Naive thymus-derived CD4-positive, alpha-beta T cell (primary cell): ENCODE results near the gene MYO1H. TPM values are rescaled to one million over a fixed set of nuclear protein-coding genes. Genes with fewer than 3 reads are reported as not detected.

Experiments
- ATAC-seq: fragments of 150-1000 bp; cut with Tn5 transposase; 2 replicates; pipeline ENCODE4 v1.10.0; 2021; ENCODE audit warnings: mild to moderate bottlenecking, moderate library complexity
- CTCF ChIA-PET: fragments of 350-600 bp; sonication (Branson Sonifier 250); formaldehyde crosslinking; loops from one replicate; lab custom pipeline; 2021; ENCODE audit warnings: antibody characterized with exemption; lab: Charles Lee
- POLR2A ChIA-PET: fragments of 350-600 bp; sonication (Branson Sonifier 250); formaldehyde crosslinking; loops from one replicate; lab custom pipeline; 2021; ENCODE audit warnings: antibody characterized with exemption, inconsistent platforms; lab: Charles Lee
- DNase-seq, 9 donors: peaks; one replicate each; pipeline versions ENCODE4 v3.0.0 to v3.0.0-alpha.2; 2020 to 2022; ENCODE audit warnings: mixed read lengths in 1 of 9
- H3K27ac ChIP-seq: one replicate; pipeline ENCODE4 v1.7.0; 2013; ENCODE audit warnings: mild to moderate bottlenecking, low read depth, low read length, moderate library complexity
- H3K27me3 ChIP-seq, 2 donors: one replicate each; pipeline ENCODE4 v1.7.0; 2013; ENCODE audit warnings: low read length in 2 of 2, mild to moderate bottlenecking in 2 of 2, moderate library complexity in 2 of 2; ENCODE audit not compliant: control insufficient read depth in 2 of 2, insufficient read depth in 2 of 2
- H3K36me3 ChIP-seq, 3 experiments: 1 replicate in 2 of 3; 2 replicates in 1 of 3; pipeline ENCODE4 v1.7.0; 2013; ENCODE audit warnings: low read length in 3 of 3, mild to moderate bottlenecking in 3 of 3, moderate library complexity in 1 of 3; ENCODE audit not compliant: insufficient read depth in 3 of 3, control insufficient read depth in 2 of 3
- H3K4me1 ChIP-seq, 2 donors: one replicate each; pipeline ENCODE4 v1.7.0; 2013; ENCODE audit warnings: low read length in 2 of 2, mild to moderate bottlenecking in 2 of 2, moderate library complexity in 1 of 2; ENCODE audit not compliant: control insufficient read depth in 2 of 2, insufficient read depth in 2 of 2
- H3K4me3 ChIP-seq: 2 replicates; pipeline ENCODE4 v1.7.0; 2013; ENCODE audit warnings: mild to moderate bottlenecking, low read length
- H3K9me3 ChIP-seq, 3 experiments: 1 replicate in 2 of 3; 2 replicates in 1 of 3; pipeline ENCODE4 v1.7.0; 2013; ENCODE audit warnings: low read length in 3 of 3; ENCODE audit not compliant: control insufficient read depth in 2 of 3
- H3K27ac Mint-ChIP-seq, 9 donors: one replicate each; pipeline ENCODE4 v1.8.0; 2020 to 2022; ENCODE audit warnings: mixed read lengths in 9 of 9, mild to moderate bottlenecking in 8 of 9, moderate library complexity in 5 of 9, inconsistent platforms in 2 of 9
- H3K27me3 Mint-ChIP-seq, 5 donors: one replicate each; pipeline ENCODE4 v1.8.0; 2021 to 2022; ENCODE audit warnings: mixed read lengths in 5 of 5, mild to moderate bottlenecking in 1 of 5
- H3K36me3 Mint-ChIP-seq, 5 donors: one replicate each; pipeline ENCODE4 v1.8.0; 2020 to 2022; ENCODE audit warnings: mixed read lengths in 5 of 5, mild to moderate bottlenecking in 3 of 5, inconsistent platforms in 1 of 5
- H3K4me1 Mint-ChIP-seq, 7 donors: one replicate each; pipeline ENCODE4 v1.8.0; 2020 to 2022; ENCODE audit warnings: mixed read lengths in 7 of 7, mild to moderate bottlenecking in 3 of 7, inconsistent platforms in 1 of 7
- H3K4me3 Mint-ChIP-seq, 10 donors: one replicate each; pipeline ENCODE4 v1.8.0; 2020 to 2022; ENCODE audit warnings: mild to moderate bottlenecking in 10 of 10, mixed read lengths in 10 of 10, moderate library complexity in 6 of 10, inconsistent platforms in 2 of 10
- H3K9me3 Mint-ChIP-seq, 11 donors: one replicate each; pipeline ENCODE4 v1.8.0; 2020 to 2022; ENCODE audit warnings: mixed read lengths in 11 of 11, mild to moderate bottlenecking in 4 of 11, inconsistent platforms in 1 of 11, moderate library complexity in 1 of 11
- intact Hi-C, 2 donors: fragments of 100-400 bp; cut with micrococcal nuclease; formaldehyde crosslinking; loops; one replicate each; pipeline ENCODE4 v1.15.1; 2023
- polyA plus RNA-seq, 2 donors: library from polyadenylated mRNA; unstranded; fragments of 300-500 nt; fragmentation: Illumina TruSeq; gene quantifications; one replicate each; pipeline ENCODE4 v1.2.3, GENCODE V29; 2021
- total RNA-seq, 6 experiments: library from RNA in 5 of 6; stranded (reverse) in 5 of 6; gene quantifications; 1 replicate in 5 of 6; 2 replicates in 1 of 6; pipeline ENCODE4 v1.2.3 and lab custom pipeline; 2021 to 2026

Gene MYO1H
- total and polyA plus RNA-seq, 7 experiments from 2014 or later = 0.49 TPM; not detected in 6

DNA sequence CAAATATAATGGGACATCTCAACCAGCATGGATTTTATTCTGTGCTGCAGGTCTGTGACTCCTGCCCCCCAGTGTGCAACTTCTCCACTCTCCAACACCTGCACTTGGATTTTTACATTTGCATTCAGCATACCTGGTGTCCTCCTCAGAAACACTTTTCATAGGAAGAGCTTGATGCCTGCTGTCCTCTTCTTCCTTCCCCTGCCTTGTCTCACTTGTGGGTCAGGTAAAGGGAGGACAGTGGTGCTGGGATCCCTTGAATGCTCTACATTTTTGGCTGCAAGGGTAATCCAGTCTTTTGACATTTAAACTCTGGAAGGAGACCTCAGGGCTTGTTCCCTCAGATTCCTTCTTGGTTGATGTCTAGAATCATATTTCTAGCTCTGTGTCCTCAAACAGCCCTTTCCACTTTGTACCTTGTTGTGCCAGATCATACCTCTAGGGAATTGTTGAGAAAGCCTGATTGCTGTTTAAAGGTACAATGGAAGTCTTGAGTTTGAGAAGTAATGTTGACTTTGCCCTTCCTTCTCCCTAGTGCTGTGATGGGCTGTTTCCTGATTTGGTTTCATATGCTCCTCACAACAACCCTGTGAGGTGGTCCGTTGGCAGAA, 142.4 kb downstream of the MYO1H start:
- Mint-ChIP-seq H3K9me3 (no peaks in the 10 kb centered on the region), H3K4me1 (peaks cover 0 to 8% (median 0%) of the 10 kb centered on the region in 7 donors), H3K27me3 (no peaks in the 10 kb centered on the region), H3K27ac (no peak overlapping the region), H3K36me3 (peaks cover 16 to 68% (median 29%) of the 10 kb centered on the region in 5 donors), H3K4me3 (no peak overlapping the region)
- ChIA-PET CTCF (interaction anchor here (0.7 kb wide), 1 partner anchor 1731 kb away, joined by 3 read pairs; no protein-coding TSS in a partner anchor), POLR2A (no interaction called here)
- Histone ChIP-seq H3K4me1 (no peaks in the 10 kb centered on the region), H3K9me3 (no peaks in the 10 kb centered on the region), H3K36me3 (peaks cover 27 to 94% (median 57%) of the 10 kb centered on the region in 3 experiments), H3K27me3 (no peaks in the 10 kb centered on the region), H3K27ac (no peak overlapping the region), H3K4me3 (no peak overlapping the region)
- intact Hi-C loops = no loop called here
- DNase-seq (no peak), ATAC-seq (no peak)

DNA sequence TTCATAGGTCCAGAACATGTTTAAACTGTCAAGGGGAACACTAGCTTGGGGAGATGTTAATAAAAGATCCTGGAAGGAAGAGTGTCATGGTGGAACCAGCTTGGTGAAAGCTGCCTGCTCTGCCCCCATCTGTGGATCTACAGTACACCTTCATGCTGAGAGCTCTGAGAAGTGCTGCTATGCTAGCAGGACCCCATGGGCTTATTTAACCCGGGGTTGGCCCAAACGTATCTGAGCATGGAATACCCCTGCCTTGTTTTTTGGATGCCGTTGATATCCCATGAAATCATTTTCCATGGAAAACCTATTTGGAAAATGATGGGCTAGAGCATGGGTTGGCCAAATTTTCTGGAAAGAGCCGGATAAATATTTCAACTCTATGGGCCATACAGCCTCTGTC, 144.0 kb downstream of the MYO1H start:
- H3K27me3 Mint-ChIP-seq = no peaks in the 10 kb centered on the region
- Histone ChIP-seq H3K4me1 (no peaks in the 10 kb centered on the region), H3K27ac (no peak overlapping the region), H3K9me3 (no peaks in the 10 kb centered on the region), H3K4me3 (no peak overlapping the region), H3K36me3 (peaks cover 18 to 90% (median 42%) of the 10 kb centered on the region in 3 experiments), H3K27me3 (no peaks in the 10 kb centered on the region)
- CTCF ChIA-PET = no interaction called here
- POLR2A ChIA-PET = no interaction called here
- ATAC-seq = no peak
- peaks cover 22 to 70% (median 35%) of the 10 kb centered on the region in 5 donors for H3K36me3 Mint-ChIP-seq
- peaks cover 0 to 11% (median 0%) of the 10 kb centered on the region in 7 donors for H3K4me1 Mint-ChIP-seq
- no peak overlapping the region for H3K27ac Mint-ChIP-seq
- peaks cover 0 to 2% (median 0%) of the 10 kb centered on the region in 11 donors for H3K9me3 Mint-ChIP-seq
- intact Hi-C loops = no loop called here
- no peak for DNase-seq
- no peak overlapping the region for H3K4me3 Mint-ChIP-seq

DNA sequence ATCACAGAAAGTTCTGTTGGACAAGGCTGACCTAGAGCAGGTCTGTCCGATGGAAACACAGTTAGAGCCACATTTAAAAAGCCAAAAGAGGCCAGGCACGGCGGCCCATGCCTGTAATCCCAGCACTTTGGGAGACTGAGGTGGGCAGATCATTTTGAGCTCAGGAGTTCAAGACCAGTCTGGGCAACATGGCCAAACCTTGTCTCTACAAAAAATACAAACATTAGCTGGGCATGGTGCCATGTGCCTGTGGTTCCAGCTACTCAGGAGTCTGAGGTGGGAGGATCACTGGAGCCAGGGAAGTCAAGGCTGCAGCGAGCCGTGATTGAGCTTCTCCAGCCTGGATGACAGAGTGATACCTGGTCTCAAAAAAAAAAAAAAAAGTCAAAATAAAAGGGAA, 144.7 kb downstream of the MYO1H start:
- POLR2A ChIA-PET = no interaction called here
- no peak for ATAC-seq
- Histone ChIP-seq H3K4me3 (no peak overlapping the region), H3K27me3 (no peaks in the 10 kb centered on the region), H3K27ac (no peak overlapping the region), H3K4me1 (no peaks in the 10 kb centered on the region), H3K36me3 (peaks cover 20 to 86% (median 35%) of the 10 kb centered on the region in 3 experiments), H3K9me3 (no peaks in the 10 kb centered on the region)
- CTCF ChIA-PET = no interaction called here
- intact Hi-C loops = no loop called here
- Mint-ChIP-seq H3K27ac (no peak overlapping the region), H3K27me3 (no peaks in the 10 kb centered on the region), H3K9me3 (peaks cover 0 to 2% (median 0%) of the 10 kb centered on the region in 11 donors), H3K4me3 (no peak overlapping the region), H3K36me3 (peaks cover 22 to 68% (median 34%) of the 10 kb centered on the region in 5 donors), H3K4me1 (peaks cover 0 to 11% (median 0%) of the 10 kb centered on the region in 7 donors)
- no peak for DNase-seq

DNA sequence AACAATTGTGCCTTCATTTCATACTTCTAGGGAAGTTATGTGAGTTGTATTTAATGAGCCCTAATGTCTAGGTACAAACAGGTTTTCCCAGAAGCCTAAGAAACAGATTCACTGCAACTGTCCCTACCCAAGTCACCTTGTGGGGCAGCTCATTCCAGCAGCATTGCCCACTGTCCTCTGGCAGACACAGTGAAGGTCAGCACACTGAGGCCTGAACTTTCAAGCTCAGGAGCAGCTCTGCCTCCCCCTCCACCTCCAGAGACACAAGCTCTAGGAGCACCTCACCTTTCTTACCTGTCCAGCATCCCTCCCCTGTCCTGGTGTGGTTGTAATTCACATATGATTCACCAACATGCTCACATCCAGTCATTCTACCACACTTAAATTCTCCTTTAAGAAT, 145.4 kb downstream of the MYO1H start:
- no peak overlapping the region for H3K27ac Mint-ChIP-seq
- H3K4me1 ChIP-seq = no peaks in the 10 kb centered on the region
- ATAC-seq = no peak
- intact Hi-C loops = no loop called here
- no peaks in the 10 kb centered on the region for H3K9me3 ChIP-seq
- no peak overlapping the region for H3K27ac ChIP-seq
- no peak overlapping the region for H3K4me3 Mint-ChIP-seq
- peaks cover 0 to 2% (median 0%) of the 10 kb centered on the region in 11 donors for H3K9me3 Mint-ChIP-seq
- CTCF ChIA-PET = no interaction called here
- DNase-seq = no peak
- POLR2A ChIA-PET = no interaction called here
- no peaks in the 10 kb centered on the region for H3K27me3 ChIP-seq
- no peaks in the 10 kb centered on the region for H3K27me3 Mint-ChIP-seq
- H3K36me3 Mint-ChIP-seq = peaks cover 21 to 68% (median 41%) of the 10 kb centered on the region in 5 donors
- H3K4me3 ChIP-seq = no peak overlapping the region
- peaks cover 0 to 11% (median 3%) of the 10 kb centered on the region in 7 donors for H3K4me1 Mint-ChIP-seq
- peaks cover 18 to 86% (median 28%) of the 10 kb centered on the region in 3 experiments for H3K36me3 ChIP-seq

DNA sequence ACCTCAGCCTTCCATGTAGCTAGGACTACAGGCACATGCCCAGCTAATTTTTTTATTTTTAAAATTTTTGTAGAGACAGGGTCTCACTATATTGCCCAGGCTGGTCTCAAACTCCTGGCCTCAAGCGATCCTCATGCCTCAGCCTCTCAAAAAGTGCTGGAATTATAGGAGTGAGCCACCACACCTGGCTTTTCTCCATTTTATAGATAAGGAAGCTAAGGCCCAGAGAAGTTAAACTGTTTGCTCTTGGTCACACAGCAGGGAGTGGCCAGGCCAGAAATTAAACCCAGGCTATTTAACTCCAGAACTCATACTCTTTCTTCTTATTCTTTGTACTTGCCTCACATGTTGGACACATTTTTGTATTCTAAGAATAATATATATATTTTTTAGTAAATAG, 146.2 kb downstream of the MYO1H start:
- ChIA-PET CTCF (no interaction called here), POLR2A (no interaction called here)
- Mint-ChIP-seq H3K4me1 (peaks cover 0 to 11% (median 3%) of the 10 kb centered on the region in 7 donors), H3K27ac (no peak overlapping the region), H3K9me3 (peaks cover 0 to 2% (median 0%) of the 10 kb centered on the region in 11 donors), H3K4me3 (no peak overlapping the region), H3K27me3 (no peaks in the 10 kb centered on the region), H3K36me3 (peaks cover 20 to 65% (median 48%) of the 10 kb centered on the region in 5 donors)
- Histone ChIP-seq H3K9me3 (no peaks in the 10 kb centered on the region), H3K4me1 (no peaks in the 10 kb centered on the region), H3K36me3 (peaks cover 10 to 86% (median 19%) of the 10 kb centered on the region in 3 experiments), H3K27ac (no peak overlapping the region), H3K27me3 (no peaks in the 10 kb centered on the region), H3K4me3 (no peak overlapping the region)
- intact Hi-C loops = no loop called here
- ATAC-seq (no peak), DNase-seq (no peak)

DNA sequence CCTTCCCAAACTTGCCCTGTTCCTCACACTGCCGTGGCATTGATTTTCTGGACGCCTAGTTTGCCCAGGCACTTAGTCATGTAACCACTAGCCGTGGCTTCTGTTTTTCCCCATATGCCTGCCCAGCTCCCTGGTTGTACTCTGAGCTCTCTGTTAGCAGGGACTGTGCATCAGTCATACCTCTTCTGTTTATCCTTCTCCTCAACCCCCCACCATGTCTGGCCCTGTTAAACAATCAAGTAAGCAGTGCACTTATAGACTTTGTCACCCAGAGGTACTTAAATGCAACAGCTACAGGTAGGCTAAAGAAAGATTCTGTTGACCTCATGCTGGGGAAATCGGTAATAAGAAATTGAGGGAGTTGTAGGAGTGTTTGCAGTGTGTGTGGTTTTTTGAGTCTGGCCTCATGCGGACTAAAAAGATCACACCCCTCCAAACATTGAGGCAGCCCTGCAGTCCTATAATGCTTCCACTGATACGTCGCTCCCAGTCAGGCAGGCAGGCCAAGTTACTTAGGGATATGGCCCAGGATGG, 146.7 kb downstream of the MYO1H start:
- peak overlapping the region in 1 of 9 donors; percentile 38 for H3K27ac Mint-ChIP-seq
- POLR2A ChIA-PET = interaction anchor here (0.8 kb wide), 1 partner anchor 12 kb away, joined by 3 read pairs; no protein-coding TSS in a partner anchor
- H3K36me3 ChIP-seq = peaks cover 7 to 86% (median 20%) of the 10 kb centered on the region in 3 experiments
- no peaks in the 10 kb centered on the region for H3K27me3 Mint-ChIP-seq
- no peaks in the 10 kb centered on the region for H3K27me3 ChIP-seq
- H3K4me1 Mint-ChIP-seq = peaks cover 0 to 11% (median 3%) of the 10 kb centered on the region in 7 donors
- H3K9me3 Mint-ChIP-seq = peaks cover 0 to 2% (median 0%) of the 10 kb centered on the region in 11 donors
- CTCF ChIA-PET = no interaction called here
- H3K27ac ChIP-seq = no peak overlapping the region
- no peaks in the 10 kb centered on the region for H3K4me1 ChIP-seq
- H3K9me3 ChIP-seq = no peaks in the 10 kb centered on the region
- peaks cover 18 to 60% (median 46%) of the 10 kb centered on the region in 5 donors for H3K36me3 Mint-ChIP-seq
- H3K4me3 ChIP-seq = no peak overlapping the region
- ATAC-seq (no peak), DNase-seq (no peak)
- H3K4me3 Mint-ChIP-seq = no peak overlapping the region
- intact Hi-C loops = no loop called here
